Breast epithelium (tissue), 3 donors: ENCODE results near the gene IMMP2L.

Experiments
- CTCF ChIP-seq, 3 donors: fragments of 450-650 bp; IDR thresholded peaks; one replicate each; pipeline ENCODE4 v1.5.1; 2016 to 2017; ENCODE audit warnings: antibody characterized with exemption in 3 of 3, mild to moderate bottlenecking in 3 of 3, moderate library complexity in 3 of 3
- POLR2A ChIP-seq: fragments of 450-650 bp; IDR thresholded peaks from one replicate; pipeline ENCODE4 v1.6.1; 2016; ENCODE audit warnings: antibody characterized with exemption, mild to moderate bottlenecking, moderate library complexity
- POLR2AphosphoS5 ChIP-seq, 3 donors: sonication (generic); formaldehyde crosslinking; IDR thresholded peaks; one replicate each; pipeline ENCODE4 v1.6.1; 2017; ENCODE audit warnings: antibody characterized with exemption in 3 of 3

DNA sequence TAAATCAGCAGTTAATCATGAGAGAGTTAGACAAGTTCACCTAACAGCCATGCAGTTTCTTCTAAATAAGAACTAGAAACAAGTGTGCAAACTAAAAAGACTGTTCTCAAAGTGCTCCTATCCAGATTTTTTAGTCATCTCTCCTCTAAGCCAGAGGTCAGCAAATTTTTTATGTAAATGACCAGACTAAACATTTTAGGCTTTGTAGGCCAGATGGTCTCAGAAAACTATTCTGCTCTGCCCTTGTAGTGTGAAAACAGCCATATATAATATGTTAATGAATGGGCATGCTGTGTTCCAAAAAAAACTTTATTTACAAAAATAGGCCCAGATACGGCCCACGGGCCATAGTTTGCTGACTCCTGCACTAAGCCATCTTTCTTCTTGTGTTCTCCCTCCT, 734.4 kb downstream of the IMMP2L start:
- no peak for TF ChIP-seq CTCF (IDR thresholded peaks at IDR 0.05)
- no peak for TF ChIP-seq POLR2A
- TF ChIP-seq POLR2AphosphoS5 (IDR thresholded peaks at IDR 0.05) = no peak
